HepG2 (cell line): ENCODE data around the gene ARG1. TPM values are rescaled to one million over a fixed set of nuclear protein-coding genes. Genes with fewer than 3 reads are reported as not detected.

ENCODE experiments used
- POLR2AphosphoS2 ChIP-seq: IDR thresholded peaks from 2 replicates; pipeline ENCODE4 v1.6.1; 2011; ENCODE audit warnings: low read depth, low read length, improper control_type of control experiment
- polyA plus RNA-seq, 8 experiments: library from polyadenylated mRNA; depleted of rRNA in 3 of 8; stranded (reverse) in 7 of 8; unstranded in 1 of 8; fragments of >200 nt; fragmentation: Illumina TruSeq in 4 of 8; extraction: Trizol in 4 of 8; gene quantifications; 2 replicates each; pipeline versions ENCODE4 v1.2.1 to v1.2.3, GENCODE V29; 2011 to 2016; ENCODE audit warnings: low read depth in 4 of 8, missing spikeins in 1 of 8, mixed read lengths in 1 of 8; ENCODE audit not compliant: insufficient read depth in 1 of 8
- total RNA-seq, 5 experiments: library from RNA; depleted of rRNA; stranded (reverse); fragments of >200 nt; fragmentation: Illumina TruSeq; extraction: Trizol; gene quantifications; 2 replicates each; pipeline ENCODE4 v1.2.3, GENCODE V29; 2016; ENCODE audit warnings: low read depth in 1 of 5

ARG1 gene
- total and polyA plus RNA-seq, 2 of the 13 experiments (the other 11 are each of a cell fraction or from before 2014, with no cell fraction given): 2.2 to 11.2 TPM

DNA sequence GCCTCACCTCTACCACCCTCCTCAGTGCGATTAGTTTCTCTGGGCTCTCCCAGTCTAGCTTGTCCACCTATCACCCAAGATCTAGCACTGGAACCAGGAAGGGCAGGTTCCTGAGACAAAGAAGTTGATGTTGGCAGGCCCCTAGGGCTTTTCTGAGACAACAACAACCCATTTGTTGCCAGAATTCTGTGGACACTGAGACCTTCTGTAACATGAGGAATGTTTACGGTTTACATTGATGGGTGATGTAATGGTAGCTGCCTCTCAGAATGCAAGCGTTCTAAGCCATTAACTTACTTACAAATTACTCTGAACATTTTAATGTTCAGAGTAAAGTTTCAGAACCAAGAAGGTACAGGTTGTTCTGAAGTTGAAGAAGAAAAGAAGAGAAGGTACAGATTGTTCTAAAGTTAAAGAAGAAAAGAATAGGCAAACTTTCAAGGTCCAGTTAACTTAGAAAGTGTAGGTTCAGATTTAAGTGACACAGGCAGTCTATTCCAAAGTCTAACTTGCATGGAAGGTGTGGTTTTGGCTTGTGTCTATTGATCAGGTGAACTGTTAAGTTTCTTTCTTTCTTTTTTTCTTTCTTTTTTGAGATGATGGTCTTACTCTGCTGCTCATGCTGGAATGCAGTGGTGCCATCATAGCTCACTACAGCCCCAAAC lies 58.7 kb downstream of the ARG1 start (continued):
- no peak for TF ChIP-seq POLR2AphosphoS2

Other genes starting within 250 kb of the ARG1 start
- gene MED23, start 55.0 kb downstream of the ARG1 start, total RNA-seq (2016; rRNA removed; fragmentation: Illumina TruSeq; extraction: Trizol): 30.0 and 34.9 TPM in 2 replicates
- 40.9 and 50.5 TPM in 2 replicates for gene MED23, start 55.0 kb downstream of the ARG1 start, polyA plus RNA-seq (2011; rRNA removed)
- gene ENPP3, start 64.1 kb downstream of the ARG1 start, total RNA-seq (2016; rRNA removed; fragmentation: Illumina TruSeq; extraction: Trizol): 23.9 and 40.0 TPM in 2 replicates
- gene ENPP3, start 64.1 kb downstream of the ARG1 start, polyA plus RNA-seq (2011; rRNA removed): 59.1 and 75.4 TPM in 2 replicates
- not detected in 2 replicates for gene OR2A4, start 128.2 kb downstream of the ARG1 start, total RNA-seq (2016; rRNA removed; fragmentation: Illumina TruSeq; extraction: Trizol)
- gene OR2A4, start 128.2 kb downstream of the ARG1 start, polyA plus RNA-seq (2011; rRNA removed): 0.04 TPM in 1 of 2 replicates, not detected in the other
- gene CTAGE9, start 137.8 kb downstream of the ARG1 start, total RNA-seq (2016; rRNA removed; fragmentation: Illumina TruSeq; extraction: Trizol): not detected in 2 replicates
- gene CTAGE9, start 137.8 kb downstream of the ARG1 start, polyA plus RNA-seq (2011; rRNA removed): not detected in 2 replicates
- 45.8 and 56.5 TPM in 2 replicates for gene ENPP1, start 234.8 kb downstream of the ARG1 start, total RNA-seq (2016; rRNA removed; fragmentation: Illumina TruSeq; extraction: Trizol)
- 108 and 160 TPM in 2 replicates for gene ENPP1, start 234.8 kb downstream of the ARG1 start, polyA plus RNA-seq (2011; rRNA removed)